Measurements from ENCODE around the gene CLIP3.
A peak's percentile ranks its signal among the peaks of the same experiment; 100 is the strongest.

CLIP3 gene

GRCh38 chr19:36054733-36055686, 22.3 kb upstream of the CLIP3 start, which contains the start of gene WDR62:
TSS of gene WDR62 (plus strand) at chr19:36054897. CDS start at chr19:36054972, 75 bp downstream.
- DNase-seq (ENCODE audit: low read depth): peak; percentile 20
- peak within 1 kb of the TSS; percentile 81 for H3K4me3 ChIP-seq (ENCODE audit: control insufficient read depth, low read depth, low read length)
- TF ChIP-seq, protein P1, sequence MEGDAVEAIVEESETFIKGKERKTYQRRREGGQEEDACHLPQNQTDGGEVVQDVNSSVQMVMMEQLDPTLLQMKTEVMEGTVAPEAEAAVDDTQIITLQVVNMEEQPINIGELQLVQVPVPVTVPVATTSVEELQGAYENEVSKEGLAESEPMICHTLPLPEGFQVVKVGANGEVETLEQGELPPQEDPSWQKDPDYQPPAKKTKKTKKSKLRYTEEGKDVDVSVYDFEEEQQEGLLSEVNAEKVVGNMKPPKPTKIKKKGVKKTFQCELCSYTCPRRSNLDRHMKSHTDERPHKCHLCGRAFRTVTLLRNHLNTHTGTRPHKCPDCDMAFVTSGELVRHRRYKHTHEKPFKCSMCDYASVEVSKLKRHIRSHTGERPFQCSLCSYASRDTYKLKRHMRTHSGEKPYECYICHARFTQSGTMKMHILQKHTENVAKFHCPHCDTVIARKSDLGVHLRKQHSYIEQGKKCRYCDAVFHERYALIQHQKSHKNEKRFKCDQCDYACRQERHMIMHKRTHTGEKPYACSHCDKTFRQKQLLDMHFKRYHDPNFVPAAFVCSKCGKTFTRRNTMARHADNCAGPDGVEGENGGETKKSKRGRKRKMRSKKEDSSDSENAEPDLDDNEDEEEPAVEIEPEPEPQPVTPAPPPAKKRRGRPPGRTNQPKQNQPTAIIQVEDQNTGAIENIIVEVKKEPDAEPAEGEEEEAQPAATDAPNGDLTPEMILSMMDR (conservative IDR thresholded peaks at IDR 0.05; ENCODE audit: control insufficient read depth, insufficient read depth, low read depth, low read length): no peak

GRCh38 chr19:36054119-36054732, 21.6 kb upstream of the CLIP3 start, which contains the start of gene THAP8:
TSS of gene THAP8 (minus strand) at chr19:36054285. CDS start at chr19:36054217, 68 bp downstream.
- DNase-seq (ENCODE audit: low read depth): peak; percentile 98
- peak within 1 kb of the TSS; percentile 81 for H3K4me3 ChIP-seq (ENCODE audit: control insufficient read depth, low read depth, low read length)
- TF ChIP-seq, protein P1 (conservative IDR thresholded peaks at IDR 0.05; ENCODE audit: control insufficient read depth, insufficient read depth, low read depth, low read length): peak; percentile 39

GRCh38 chr19:36051637-36052036, 19.0 kb upstream of the CLIP3 start:
- no peak overlapping the region for H3K4me3 ChIP-seq (ENCODE audit: control insufficient read depth, low read depth, low read length)
- TF ChIP-seq, protein P1 (conservative IDR thresholded peaks at IDR 0.05; ENCODE audit: control insufficient read depth, insufficient read depth, low read depth, low read length): no peak
- no peak for DNase-seq (ENCODE audit: low read depth)

- no peak for DNase-seq (ENCODE audit: low read depth)
Measured at GRCh38 chr19:36051236-36051635, 18.6 kb upstream of the CLIP3 start.

DNA sequence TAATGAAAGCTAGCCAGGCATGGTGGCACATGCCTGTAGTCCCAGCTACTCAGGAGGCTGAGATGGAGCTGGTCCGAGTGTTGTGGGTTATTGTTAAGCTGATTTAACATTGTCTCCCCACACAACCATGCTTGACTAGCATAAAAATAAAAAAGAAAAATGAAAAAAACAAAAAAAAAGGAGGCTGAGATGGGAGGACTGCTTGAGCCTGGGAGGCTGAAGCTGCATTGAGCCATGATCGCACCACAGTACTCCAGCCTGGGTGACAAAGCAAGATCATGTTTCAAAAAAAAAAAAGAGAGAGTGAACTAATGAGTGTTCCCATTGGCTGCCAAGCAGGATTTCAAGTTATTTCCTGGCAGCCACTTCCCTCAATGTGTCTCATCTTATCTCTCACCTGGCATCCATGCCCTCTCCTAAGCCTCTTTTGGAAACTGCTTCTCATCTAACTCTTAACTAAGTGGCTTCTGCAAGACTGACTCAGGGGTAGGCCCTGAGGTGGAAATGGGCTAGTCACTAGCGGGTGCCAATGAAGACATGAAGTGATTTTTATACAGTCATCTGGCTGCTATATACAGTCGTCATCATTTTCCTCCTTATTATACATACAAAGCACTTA, 16.5 kb upstream of the CLIP3 start:
- TF ChIP-seq, protein P1 (conservative IDR thresholded peaks at IDR 0.05; ENCODE audit: control insufficient read depth, insufficient read depth, low read depth, low read length): no peak
- H3K4me3 ChIP-seq (ENCODE audit: control insufficient read depth, low read depth, low read length): no peak overlapping the region
- peak; percentile 9 for DNase-seq (ENCODE audit: low read depth)

More at GRCh38 chr19:36051236-36051635, 18.6 kb upstream of the CLIP3 start:
- no peak overlapping the region for H3K4me3 ChIP-seq (ENCODE audit: control insufficient read depth, low read depth, low read length)
- TF ChIP-seq, protein P1 (conservative IDR thresholded peaks at IDR 0.05; ENCODE audit: control insufficient read depth, insufficient read depth, low read depth, low read length): peak; percentile 14

DNA sequence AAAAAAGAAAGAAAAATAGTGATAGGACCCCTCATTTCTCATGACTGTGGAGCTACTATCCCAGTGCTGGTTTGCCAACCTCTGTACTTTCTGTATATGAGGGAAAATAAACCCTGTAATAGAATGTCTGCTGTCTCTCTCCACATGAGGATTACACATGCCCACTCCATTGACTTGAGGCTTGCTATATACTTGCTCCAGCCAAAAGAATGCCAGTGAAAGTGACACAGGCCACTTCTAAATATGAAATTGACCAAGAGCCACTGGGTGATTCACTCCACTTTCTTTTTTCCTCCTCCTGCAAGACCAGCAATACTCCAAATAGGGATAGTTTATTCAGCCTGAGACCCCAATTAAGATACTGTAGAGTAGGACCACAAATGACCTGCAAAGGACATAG, 15.2 kb upstream of the CLIP3 start:
- no peak for DNase-seq (ENCODE audit: low read depth)
- H3K4me3 ChIP-seq (ENCODE audit: control insufficient read depth, low read depth, low read length): no peak overlapping the region
- TF ChIP-seq, protein P1 (conservative IDR thresholded peaks at IDR 0.05; ENCODE audit: control insufficient read depth, insufficient read depth, low read depth, low read length): no peak
